HepG2 (cell line): Measurements from ENCODE around the gene ASCC3. TPM values are rescaled to one million over a fixed set of nuclear protein-coding genes. Genes with fewer than 3 reads are reported as not detected.

Source experiments
- ATAC-seq: fragments of 200-7000 bp; cut with Tn5 transposase; 3 replicates; pipeline ENCODE4 v1.9.1; 2020; ENCODE audit warnings: mild to moderate bottlenecking, moderate library complexity
- BruUV-seq: library from RNA; stranded (reverse); fragments of 400-500 nt; replicated peaks from 2 replicates; lab custom pipeline; 2021; lab: Mats Ljungman, UMichigan
- CTCF ChIA-PET: fragments of 300-600 bp; formaldehyde crosslinking; extraction: SDS; loops from one replicate; lab custom pipeline; 2021; ENCODE audit warnings: low total read pairs, inconsistent platforms, low intra/inter-chr PET ratio; lab: Yijun Ruan, JAX
- POLR2A ChIA-PET: fragments of 350-600 bp; sonication (Branson Sonifier 250); formaldehyde crosslinking; loops from one replicate; lab custom pipeline; 2020; ENCODE audit warnings: antibody characterized with exemption, inconsistent platforms; lab: Yijun Ruan, JAX
- DNase-seq: peaks from one replicate; pipeline ENCODE4 v3.0.0-alpha.2; 2015; ENCODE audit warnings: low spot score
- FAIRE-seq: peaks from 3 replicates; lab custom pipeline; 2011; peaks lifted over from hg19 to GRCh38; lab: Jason Lieb, UNC
- H2AFZ ChIP-seq: one replicate; pipeline ENCODE4 v1.6.1; 2011; ENCODE audit warnings: low read length, inconsistent platforms
- H3K27ac ChIP-seq: fragments of 300-600 bp; 3 replicates; pipeline ENCODE4 v1.8.0; 2011; ENCODE audit warnings: mixed run types, mild to moderate bottlenecking, mixed read lengths, low read length, inconsistent platforms; ENCODE audit not compliant: insufficient read depth; ENCODE audit errors: extremely low read length
- H3K27me3 ChIP-seq, 2 experiments: fragments of 200-600 bp in 1 of 2; 2 replicates in 1 of 2; 3 replicates in 1 of 2; pipeline versions ENCODE4 v1.6.0 to v1.8.0; 2011; ENCODE audit warnings: low read length in 2 of 2, mild to moderate bottlenecking in 2 of 2, moderate library complexity in 2 of 2, inconsistent platforms in 1 of 2; ENCODE audit not compliant: insufficient read depth in 2 of 2, control insufficient read depth in 1 of 2
- H3K36me3 ChIP-seq, 2 experiments: fragments of 200-600 bp in 1 of 2; replicated peaks in 1 of 2; 2 replicates in 1 of 2; 3 replicates in 1 of 2; pipeline versions ENCODE4 v1.5.1 to v1.8.0; 2011; ENCODE audit warnings: low read length in 2 of 2, inconsistent platforms in 1 of 2; ENCODE audit not compliant: insufficient read depth in 2 of 2, control insufficient read depth in 1 of 2
- H3K4me1 ChIP-seq: 2 replicates; pipeline ENCODE4 v1.5.1; 2012; ENCODE audit warnings: low read length, inconsistent platforms; ENCODE audit not compliant: insufficient read depth
- H3K4me2 ChIP-seq: 2 replicates; pipeline ENCODE4 v1.6.0; 2011; ENCODE audit warnings: low read depth, low read length, inconsistent platforms
- H3K4me3 ChIP-seq, 3 experiments: fragments of 200-600 bp in 1 of 3; sonication (generic), shearing (Covaris generic) in 1 of 3; replicated peaks in 1 of 3; 2 replicates each; pipeline ENCODE4 v1.5.1; 2011 to 2016; ENCODE audit warnings: low read length in 3 of 3, inconsistent platforms in 2 of 3, low read depth in 2 of 3, mild to moderate bottlenecking in 2 of 3, control low read depth in 1 of 3, mixed read lengths in 1 of 3; ENCODE audit not compliant: insufficient read depth in 1 of 3
- H3K79me2 ChIP-seq: one replicate; pipeline ENCODE4 v1.6.1; 2011; ENCODE audit warnings: low read length, inconsistent platforms; ENCODE audit not compliant: insufficient read depth
- H3K9ac ChIP-seq: 2 replicates; pipeline ENCODE4 v1.6.0; 2011; ENCODE audit warnings: mild to moderate bottlenecking, low read depth, low read length, inconsistent platforms; ENCODE audit not compliant: insufficient read depth
- H3K9me3 ChIP-seq: 2 replicates; pipeline ENCODE4 v1.5.1; 2012; ENCODE audit warnings: mild to moderate bottlenecking, low read length
- H4K20me1 ChIP-seq: 2 replicates; pipeline ENCODE4 v1.6.0; 2011; ENCODE audit warnings: inconsistent platforms, mild to moderate bottlenecking, low read length, moderate library complexity; ENCODE audit not compliant: insufficient read depth
- PITX1 ChIP-seq: sonication (generic); formaldehyde crosslinking; IDR thresholded peaks from 2 replicates; pipeline ENCODE4 v1.5.1; 2020; ENCODE audit warnings: mild to moderate bottlenecking, missing genetic modification reagents
- POGZ ChIP-seq: sonication (generic); formaldehyde crosslinking; IDR thresholded peaks from 2 replicates; pipeline ENCODE4 v1.4.0; 2020; ENCODE audit warnings: mild to moderate bottlenecking, missing genetic modification reagents
- SETDB1 ChIP-seq: sonication (generic); formaldehyde crosslinking; IDR thresholded peaks from 2 replicates; pipeline ENCODE4 v1.5.1; 2020; ENCODE audit warnings: missing genetic modification reagents, mild to moderate bottlenecking, borderline replicate concordance
- SIN3A ChIP-seq: IDR thresholded peaks from 2 replicates; pipeline ENCODE4 v1.6.1; 2011; ENCODE audit warnings: low read depth, mild to moderate bottlenecking, control low read depth, low read length, borderline replicate concordance
- SNAI1 ChIP-seq: sonication (generic); formaldehyde crosslinking; IDR thresholded peaks from 2 replicates; pipeline ENCODE4 v1.5.0; 2020; ENCODE audit warnings: mild to moderate bottlenecking, missing genetic modification reagents, borderline replicate concordance
- TMF1 ChIP-seq: sonication (generic); formaldehyde crosslinking; IDR thresholded peaks from 2 replicates; pipeline ENCODE4 v1.8.1; 2022; ENCODE audit warnings: low read depth, missing genetic modification reagents
- ZNF577 ChIP-seq: sonication (generic); formaldehyde crosslinking; IDR thresholded peaks from 2 replicates; pipeline ENCODE4 v1.4.0; 2020; ENCODE audit warnings: mild to moderate bottlenecking, low read depth, missing genetic modification reagents, borderline replicate concordance
- ZNF598 ChIP-seq: sonication (generic); formaldehyde crosslinking; IDR thresholded peaks from 2 replicates; pipeline ENCODE4 v1.5.1; 2020; ENCODE audit warnings: mild to moderate bottlenecking, missing genetic modification reagents, borderline replicate concordance
- ZNF709 ChIP-seq: sonication (generic); formaldehyde crosslinking; IDR thresholded peaks from 2 replicates; pipeline ENCODE4 v1.5.0; 2020; ENCODE audit warnings: mild to moderate bottlenecking, missing genetic modification reagents
- ZNF850 ChIP-seq: sonication (generic); formaldehyde crosslinking; conservative IDR thresholded peaks from 2 replicates; pipeline ENCODE4 v1.9.0; 2021; ENCODE audit warnings: mild to moderate bottlenecking, missing genetic modification reagents
- ZSCAN31 ChIP-seq: sonication (generic); formaldehyde crosslinking; IDR thresholded peaks from 2 replicates; pipeline ENCODE4 v1.5.0; 2020; ENCODE audit warnings: low read depth, mild to moderate bottlenecking, missing genetic modification reagents
- WGBS: methylation state at CpG from one replicate; pipeline ENCODE4 v1.1.6; 2017; ENCODE audit warnings: low lambda C conversion rate; 5-methylcytosine and 5-hydroxymethylcytosine counted together
- in situ Hi-C: cut with HindIII; loops from 2 replicates; pipeline ENCODE4 v1.10.0; 2017; ENCODE audit warnings: low pct_unique_long_range_greater_than_20kb; ENCODE audit not compliant: extremely low pct_ligation_motif_present
- intact Hi-C: fragments of 100-400 bp; cut with micrococcal nuclease; formaldehyde crosslinking; loops from one replicate; pipeline ENCODE4 v1.10.0; 2022; ENCODE audit not compliant: unreplicated experiment
- polyA plus RNA-seq, 8 experiments: library from polyadenylated mRNA; depleted of rRNA in 3 of 8; stranded (reverse) in 7 of 8; unstranded in 1 of 8; fragments of >200 nt; fragmentation: Illumina TruSeq in 4 of 8; extraction: Trizol in 4 of 8; gene quantifications; 2 replicates each; pipeline versions ENCODE4 v1.2.1 to v1.2.3, GENCODE V29; 2011 to 2016; ENCODE audit warnings: low read depth in 4 of 8, missing spikeins in 1 of 8, mixed read lengths in 1 of 8; ENCODE audit not compliant: insufficient read depth in 1 of 8
- total RNA-seq, 5 experiments: library from RNA; depleted of rRNA; stranded (reverse); fragments of >200 nt; fragmentation: Illumina TruSeq; extraction: Trizol; gene quantifications; 2 replicates each; pipeline ENCODE4 v1.2.3, GENCODE V29; 2016; ENCODE audit warnings: low read depth in 1 of 5
- TF ChIP-seq, protein P1 (sequence below): sonication (generic); formaldehyde crosslinking; IDR thresholded peaks from 2 replicates; pipeline ENCODE4 v1.4.0; 2020; ENCODE audit warnings: missing genetic modification reagents
- TF ChIP-seq, protein P2 (sequence below): sonication (generic); formaldehyde crosslinking; IDR thresholded peaks from 2 replicates; pipeline ENCODE4 v1.5.1; 2020; ENCODE audit warnings: mild to moderate bottlenecking, missing genetic modification reagents, moderate library complexity

The ASCC3 gene
- total and polyA plus RNA-seq, 2 of the 13 experiments (the other 11 are each of a cell fraction or from before 2014, with no cell fraction given) = 23.1 to 55.7 TPM

DNA sequence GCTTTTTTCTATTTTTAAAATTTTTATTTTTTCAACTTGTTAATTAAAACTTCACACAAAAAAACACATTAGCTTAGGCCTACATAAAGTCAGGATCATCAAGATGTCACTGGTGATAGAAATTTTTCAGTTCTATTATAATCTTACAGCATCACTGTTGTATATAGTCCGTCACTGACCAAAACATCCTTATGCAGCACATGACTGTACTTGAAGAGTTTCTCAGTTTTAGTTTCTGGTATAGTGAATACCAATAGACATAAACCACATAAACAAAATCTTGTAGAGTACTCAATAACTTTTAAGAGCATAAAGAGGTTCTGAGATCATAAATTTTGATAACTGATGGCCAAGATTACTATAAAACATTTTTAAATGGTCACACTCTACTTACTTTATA, 71.8 kb downstream of the ASCC3 start:
- no peaks in the 10 kb centered on the region for H4K20me1 ChIP-seq
- no peak overlapping the region for H3K27ac ChIP-seq
- H3K79me2 ChIP-seq = peaks cover 8% of the 10 kb centered on the region
- peaks cover 0 to 2% of the 10 kb centered on the region in 2 experiments; a peak in 1 of 5 replicates for H3K36me3 ChIP-seq
- DNase-seq = no peak
- CTCF ChIA-PET = no interaction called here
- FAIRE-seq = no peak
- H3K4me2 ChIP-seq = no peak overlapping the region
- POLR2A ChIA-PET = no interaction called here
- H3K9ac ChIP-seq = no peak overlapping the region
- no peak overlapping the region for H2AFZ ChIP-seq
- BruUV-seq = no TSS peak
- H3K27me3 ChIP-seq = no peaks in the 10 kb centered on the region; a peak in 1 of 5 replicates
- ATAC-seq = no peak
- intact Hi-C loops (no loop called here), in situ Hi-C loops (no loop called here)
- TF ChIP-seq ZNF850 (no peak), SNAI1 (no peak), SETDB1 (no peak), POGZ (CRISPR knock-in tag) (no peak)
- TF ChIP-seq, protein P1, sequence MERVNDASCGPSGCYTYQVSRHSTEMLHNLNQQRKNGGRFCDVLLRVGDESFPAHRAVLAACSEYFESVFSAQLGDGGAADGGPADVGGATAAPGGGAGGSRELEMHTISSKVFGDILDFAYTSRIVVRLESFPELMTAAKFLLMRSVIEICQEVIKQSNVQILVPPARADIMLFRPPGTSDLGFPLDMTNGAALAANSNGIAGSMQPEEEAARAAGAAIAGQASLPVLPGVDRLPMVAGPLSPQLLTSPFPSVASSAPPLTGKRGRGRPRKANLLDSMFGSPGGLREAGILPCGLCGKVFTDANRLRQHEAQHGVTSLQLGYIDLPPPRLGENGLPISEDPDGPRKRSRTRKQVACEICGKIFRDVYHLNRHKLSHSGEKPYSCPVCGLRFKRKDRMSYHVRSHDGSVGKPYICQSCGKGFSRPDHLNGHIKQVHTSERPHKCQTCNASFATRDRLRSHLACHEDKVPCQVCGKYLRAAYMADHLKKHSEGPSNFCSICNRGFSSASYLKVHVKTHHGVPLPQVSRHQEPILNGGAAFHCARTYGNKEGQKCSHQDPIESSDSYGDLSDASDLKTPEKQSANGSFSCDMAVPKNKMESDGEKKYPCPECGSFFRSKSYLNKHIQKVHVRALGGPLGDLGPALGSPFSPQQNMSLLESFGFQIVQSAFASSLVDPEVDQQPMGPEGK (CRISPR knock-in tag) = no peak
- WGBS = 97% methylated on average over 1 of the region's 1 CpG
- H3K9me3 ChIP-seq = no peaks in the 10 kb centered on the region
- no peak overlapping the region for H3K4me3 ChIP-seq
- H3K4me1 ChIP-seq = no peaks in the 10 kb centered on the region

DNA sequence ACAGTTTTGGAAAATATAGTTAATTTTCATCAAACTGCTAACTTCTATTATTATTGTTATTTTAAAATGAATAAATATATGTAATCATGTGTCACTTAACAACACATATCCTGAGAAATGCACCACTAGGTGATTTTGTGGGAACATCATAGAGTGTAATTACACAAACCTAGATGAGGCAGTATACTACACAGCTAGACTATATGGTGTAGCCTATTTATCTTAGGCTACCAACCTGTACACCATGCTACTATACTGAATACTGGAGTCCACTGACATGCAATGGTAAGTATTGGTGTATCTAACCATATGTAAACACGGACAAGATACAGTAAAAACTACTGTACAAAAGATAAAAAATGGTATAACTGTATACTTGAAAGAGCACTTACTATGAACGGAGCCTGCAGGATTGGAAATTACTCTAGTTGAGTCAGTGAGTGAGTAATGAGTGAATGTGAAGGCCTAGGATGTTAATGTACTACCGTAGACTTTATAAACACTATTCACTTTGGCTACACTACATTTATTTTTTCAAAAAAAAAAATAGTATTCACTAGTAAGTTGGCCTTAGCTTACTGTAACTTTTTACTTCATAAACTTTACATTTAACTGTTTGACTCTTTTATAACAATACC, 72.4 kb downstream of the ASCC3 start:
- Histone ChIP-seq H3K27me3 (no peaks in the 10 kb centered on the region; a peak in 1 of 5 replicates), H3K79me2 (peaks cover 8% of the 10 kb centered on the region), H3K9me3 (no peaks in the 10 kb centered on the region), H3K9ac (no peak overlapping the region), H3K4me1 (no peaks in the 10 kb centered on the region), H3K4me3 (no peak overlapping the region), H4K20me1 (no peaks in the 10 kb centered on the region), H3K27ac (no peak overlapping the region), H3K4me2 (no peak overlapping the region), H2AFZ (no peak overlapping the region), H3K36me3 (peaks cover 2 to 4% of the 10 kb centered on the region in 2 experiments; a peak in 1 of 5 replicates)
- intact Hi-C loops (no loop called here), in situ Hi-C loops (no loop called here)
- WGBS = 98% methylated on average over 3 of the region's 3 CpGs
- FAIRE-seq (no peak), ATAC-seq (no peak), DNase-seq (no peak)
- POLR2A ChIA-PET = no interaction called here
- BruUV-seq = no TSS peak
- CTCF ChIA-PET = no interaction called here
- TF ChIP-seq POGZ (CRISPR knock-in tag) = no peak
- no peak for TF ChIP-seq ZNF709 (CRISPR knock-in tag)
- no peak for TF ChIP-seq PITX1 (CRISPR knock-in tag)
- no peak for TF ChIP-seq SIN3A
- no peak for TF ChIP-seq TMF1 (CRISPR knock-in tag)
- TF ChIP-seq ZNF577 (CRISPR knock-in tag) = no peak
- no peak for TF ChIP-seq ZNF598 (CRISPR knock-in tag)
- TF ChIP-seq, protein P2, sequence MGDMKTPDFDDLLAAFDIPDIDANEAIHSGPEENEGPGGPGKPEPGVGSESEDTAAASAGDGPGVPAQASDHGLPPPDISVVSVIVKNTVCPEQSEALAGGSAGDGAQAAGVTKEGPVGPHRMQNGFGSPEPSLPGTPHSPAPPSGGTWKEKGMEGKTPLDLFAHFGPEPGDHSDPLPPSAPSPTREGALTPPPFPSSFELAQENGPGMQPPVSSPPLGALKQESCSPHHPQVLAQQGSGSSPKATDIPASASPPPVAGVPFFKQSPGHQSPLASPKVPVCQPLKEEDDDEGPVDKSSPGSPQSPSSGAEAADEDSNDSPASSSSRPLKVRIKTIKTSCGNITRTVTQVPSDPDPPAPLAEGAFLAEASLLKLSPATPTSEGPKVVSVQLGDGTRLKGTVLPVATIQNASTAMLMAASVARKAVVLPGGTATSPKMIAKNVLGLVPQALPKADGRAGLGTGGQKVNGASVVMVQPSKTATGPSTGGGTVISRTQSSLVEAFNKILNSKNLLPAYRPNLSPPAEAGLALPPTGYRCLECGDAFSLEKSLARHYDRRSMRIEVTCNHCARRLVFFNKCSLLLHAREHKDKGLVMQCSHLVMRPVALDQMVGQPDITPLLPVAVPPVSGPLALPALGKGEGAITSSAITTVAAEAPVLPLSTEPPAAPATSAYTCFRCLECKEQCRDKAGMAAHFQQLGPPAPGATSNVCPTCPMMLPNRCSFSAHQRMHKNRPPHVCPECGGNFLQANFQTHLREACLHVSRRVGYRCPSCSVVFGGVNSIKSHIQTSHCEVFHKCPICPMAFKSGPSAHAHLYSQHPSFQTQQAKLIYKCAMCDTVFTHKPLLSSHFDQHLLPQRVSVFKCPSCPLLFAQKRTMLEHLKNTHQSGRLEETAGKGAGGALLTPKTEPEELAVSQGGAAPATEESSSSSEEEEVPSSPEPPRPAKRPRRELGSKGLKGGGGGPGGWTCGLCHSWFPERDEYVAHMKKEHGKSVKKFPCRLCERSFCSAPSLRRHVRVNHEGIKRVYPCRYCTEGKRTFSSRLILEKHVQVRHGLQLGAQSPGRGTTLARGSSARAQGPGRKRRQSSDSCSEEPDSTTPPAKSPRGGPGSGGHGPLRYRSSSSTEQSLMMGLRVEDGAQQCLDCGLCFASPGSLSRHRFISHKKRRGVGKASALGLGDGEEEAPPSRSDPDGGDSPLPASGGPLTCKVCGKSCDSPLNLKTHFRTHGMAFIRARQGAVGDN = no peak
- TF ChIP-seq ZSCAN31 = no peak
